Activated CD4-positive, CD25-positive, alpha-beta regulatory T cell treated with anti-CD3 and anti-CD28 coated beads, Interleukin-2, amount 50 U/mL, for 24 hours (primary cell): Measurements from ENCODE around the gene KCNJ16.

ENCODE experiments used
- ATAC-seq, 2 donors: fragments of 150-1000 bp; cut with Tn5 transposase; one replicate each; pipeline ENCODE4 v1.10.0; 2021; ENCODE audit warnings: mild to moderate bottlenecking in 1 of 2, moderate library complexity in 1 of 2

Gene KCNJ16

DNA sequence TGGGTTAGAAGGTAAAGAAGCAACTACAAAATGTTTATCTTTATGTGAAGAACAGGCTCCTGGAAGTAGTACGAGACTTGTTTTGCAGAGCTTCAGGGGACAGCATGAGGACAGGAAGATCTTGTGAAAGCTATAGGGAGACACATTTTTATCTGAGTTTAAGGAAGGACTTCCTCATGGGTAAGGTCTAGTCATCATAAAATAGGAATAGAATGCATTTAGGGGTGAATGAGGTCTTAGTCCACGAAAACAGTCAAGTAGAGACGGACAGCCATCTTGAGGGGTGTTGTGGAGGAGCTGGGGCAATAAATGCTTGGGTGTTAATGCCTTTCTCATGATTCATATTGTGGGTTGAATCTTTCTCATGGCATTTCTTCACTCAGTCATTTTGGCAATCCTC lies 24.3 kb downstream of the KCNJ16 start:
- no peak for ATAC-seq

DNA sequence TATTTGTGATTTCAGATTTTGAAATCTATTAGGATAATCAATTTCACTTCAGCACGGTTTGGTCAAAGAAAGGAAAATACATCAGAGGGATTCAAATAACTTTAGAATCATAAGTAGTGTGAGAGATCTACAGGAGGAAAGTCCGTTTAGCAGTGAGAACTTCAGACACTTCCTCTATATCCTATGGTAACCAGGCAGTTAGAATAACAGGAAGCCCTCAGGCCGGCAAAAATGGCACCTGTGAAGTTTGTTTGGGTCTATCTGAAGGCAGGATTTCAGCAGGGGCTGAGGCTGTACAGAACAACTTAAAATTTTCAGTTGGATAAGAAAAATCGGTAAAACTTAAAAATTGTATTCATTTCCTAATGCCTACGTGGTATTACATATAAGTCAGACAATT lies 24.9 kb downstream of the KCNJ16 start:
- ATAC-seq: no peak

DNA sequence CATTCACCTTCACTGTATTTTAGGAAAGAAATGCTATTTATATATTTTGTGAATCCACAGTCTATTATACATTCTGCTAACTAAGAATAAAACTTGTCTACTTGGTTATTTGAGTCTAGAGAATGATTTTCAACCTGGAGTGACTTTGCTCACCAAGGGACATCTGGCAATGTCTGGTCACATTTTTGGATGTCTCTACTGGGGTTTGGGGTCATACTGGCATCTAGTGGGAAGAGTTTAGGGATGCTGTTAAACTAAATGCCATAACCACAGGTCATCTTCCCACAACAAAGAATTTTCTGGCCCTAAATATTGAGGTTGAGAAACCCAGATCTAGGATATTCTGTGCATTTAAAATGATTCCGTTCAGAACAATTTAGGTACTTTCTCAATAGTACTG lies 26.0 kb downstream of the KCNJ16 start:
- ATAC-seq: no peak

DNA sequence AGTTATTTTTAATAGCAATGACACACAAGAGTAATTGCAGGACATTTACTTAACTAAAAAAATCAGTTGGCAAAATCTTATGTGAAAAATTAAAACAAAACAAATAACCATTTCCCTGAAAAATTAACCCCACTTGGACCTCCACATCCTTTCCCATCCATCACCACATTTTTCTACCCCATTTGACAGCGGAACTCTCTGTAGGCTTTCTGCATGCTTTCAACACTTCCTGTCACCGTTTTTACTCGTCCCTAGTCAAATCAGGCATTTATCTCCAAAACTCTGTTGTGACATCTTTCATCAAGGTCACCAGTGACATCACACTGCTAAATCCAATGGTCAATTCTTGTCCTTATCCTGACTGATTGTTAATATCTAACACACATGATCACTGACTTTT lies 27.5 kb downstream of the KCNJ16 start:
- ATAC-seq: no peak

DNA sequence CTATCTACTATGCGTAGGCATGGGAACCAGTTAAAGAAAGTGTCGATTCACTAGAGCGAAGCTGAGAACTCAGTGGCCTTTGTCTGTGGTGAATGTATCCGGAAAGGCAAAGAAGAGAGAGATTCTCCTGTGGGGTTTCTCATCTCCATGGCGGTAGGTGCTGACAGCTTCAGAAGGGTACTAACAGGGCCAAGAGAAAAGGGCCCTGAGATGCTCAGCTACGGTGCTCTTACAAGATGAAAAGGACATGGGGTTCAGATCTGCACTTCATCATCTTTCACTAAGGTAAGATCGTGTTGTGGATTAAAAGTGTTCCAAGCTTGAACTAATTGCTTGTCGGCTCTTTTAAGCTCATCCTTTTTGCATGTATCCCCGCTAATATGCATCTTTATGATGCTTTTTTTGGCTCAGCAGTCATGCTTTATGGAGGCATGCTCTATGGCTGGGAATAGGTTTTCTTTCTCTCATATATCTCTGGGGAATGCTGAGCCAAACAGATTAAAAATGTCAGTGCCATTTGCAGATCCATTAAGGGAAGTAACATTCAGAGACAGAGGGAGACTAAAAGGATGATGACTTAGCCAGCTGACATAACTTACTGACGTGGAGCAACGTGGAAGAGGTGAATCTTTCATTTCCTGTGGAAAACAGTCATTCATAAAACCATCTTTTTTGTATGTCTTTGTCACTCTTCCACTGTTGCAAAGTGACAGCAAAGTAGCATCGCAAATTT lies 29.9 kb downstream of the KCNJ16 start:
- ATAC-seq: no peak

DNA sequence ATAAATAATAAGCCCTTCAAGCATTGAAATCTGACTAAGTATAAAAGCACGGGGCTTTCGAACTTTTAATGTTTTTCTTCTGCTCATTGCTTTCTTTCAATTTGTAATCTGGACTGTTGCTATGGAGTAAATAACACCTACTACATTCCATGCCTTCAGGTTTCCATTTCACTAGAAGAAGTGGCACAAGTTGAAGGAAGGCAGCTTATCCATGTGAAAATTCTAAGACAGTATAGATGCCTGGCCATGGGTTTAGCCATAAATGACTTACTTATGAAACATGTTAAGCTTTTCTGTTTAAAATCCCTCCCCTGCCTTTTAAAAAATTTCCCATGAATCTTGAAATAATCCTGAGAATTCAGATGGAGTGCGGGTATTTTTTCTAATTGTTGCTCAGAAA lies 30.6 kb downstream of the KCNJ16 start:
- ATAC-seq: no peak

DNA sequence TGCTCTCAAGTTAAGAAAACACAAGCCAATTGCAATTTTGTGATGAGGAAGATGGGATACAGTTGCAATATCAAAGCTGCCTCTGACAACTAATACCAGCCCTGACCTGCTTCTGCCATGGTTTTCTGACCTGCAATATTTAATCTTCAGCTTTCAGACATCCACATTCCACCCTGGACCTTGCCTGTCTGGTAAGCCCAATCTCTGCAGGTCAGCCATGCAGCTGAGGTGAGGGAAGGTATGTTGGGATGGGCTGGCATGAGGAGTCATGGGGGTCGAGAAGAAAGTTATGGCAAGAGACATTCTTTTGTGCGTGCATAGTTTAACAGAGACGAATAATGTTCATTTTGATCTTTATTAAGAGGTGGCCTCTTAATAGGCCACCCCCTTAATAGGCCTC lies 31.5 kb downstream of the KCNJ16 start:
- no peak for ATAC-seq

DNA sequence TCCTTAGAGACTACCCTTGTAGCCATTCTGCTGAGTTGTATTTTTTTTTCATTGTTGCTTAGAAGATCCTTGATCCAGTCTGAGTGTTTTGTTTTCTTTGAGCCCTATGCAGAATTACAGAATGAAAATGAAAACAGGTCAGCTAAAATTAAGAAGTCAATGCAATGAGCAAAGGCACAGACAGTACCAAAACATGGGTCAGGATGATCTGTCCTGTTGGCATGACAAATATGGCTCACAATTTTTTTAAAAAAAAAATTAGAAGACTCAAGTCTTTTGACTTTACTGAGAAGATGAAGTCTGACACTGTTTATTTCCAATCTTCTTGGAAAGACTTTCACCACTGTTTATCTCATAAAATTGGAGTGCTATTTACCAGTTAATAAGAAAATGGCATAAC lies 32.4 kb downstream of the KCNJ16 start:
- ATAC-seq: no peak

DNA sequence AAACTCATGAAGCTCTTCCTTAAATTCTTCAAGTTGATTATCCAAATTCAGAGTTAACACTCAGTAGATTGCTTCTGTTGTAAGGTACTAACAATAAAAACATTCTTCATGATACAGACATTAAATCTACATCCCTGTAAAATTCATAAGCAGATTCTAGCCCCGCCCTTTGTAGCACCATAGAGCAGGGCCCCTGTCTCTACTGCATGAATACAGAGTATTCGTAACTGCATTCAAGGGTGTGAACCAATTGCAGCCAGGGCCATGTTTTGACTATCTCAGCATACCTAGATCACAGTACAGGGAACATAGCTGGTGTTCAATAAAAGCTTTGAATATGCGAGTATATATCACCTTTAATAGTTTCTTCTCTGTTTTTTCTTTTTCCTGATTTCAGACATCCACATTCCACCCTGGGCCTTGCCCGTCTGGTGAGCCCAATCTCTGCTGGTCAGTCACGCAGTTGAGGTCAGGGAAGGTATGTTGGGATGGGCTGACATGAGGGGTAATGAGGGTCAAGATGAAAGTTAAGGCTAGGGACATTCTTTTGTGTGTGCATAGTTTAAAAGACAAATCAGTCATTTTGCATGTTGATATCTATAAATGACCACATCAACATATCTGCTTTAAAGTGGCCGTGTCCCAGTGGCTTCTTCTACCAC lies 33.0 kb downstream of the KCNJ16 start:
- no peak for ATAC-seq

DNA sequence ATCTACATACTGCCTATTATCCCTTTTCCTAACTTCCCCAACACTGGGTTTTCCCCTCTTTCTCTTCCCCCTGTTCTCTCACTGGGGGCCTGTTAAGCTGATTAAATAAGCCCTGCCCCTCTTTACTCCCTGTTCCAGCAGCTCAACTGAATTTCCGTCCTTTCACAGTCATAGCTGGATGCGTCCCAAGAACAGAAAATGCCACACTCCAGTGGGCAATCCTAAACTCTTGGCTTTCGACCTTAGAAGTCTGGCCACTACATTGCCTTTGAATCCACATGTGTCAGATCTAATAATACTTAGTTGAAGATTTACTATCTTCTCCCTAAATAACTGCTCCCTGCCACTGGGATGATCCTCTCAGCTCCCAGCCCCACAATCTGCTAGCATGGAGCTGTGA lies 34.5 kb downstream of the KCNJ16 start:
- no peak for ATAC-seq

DNA sequence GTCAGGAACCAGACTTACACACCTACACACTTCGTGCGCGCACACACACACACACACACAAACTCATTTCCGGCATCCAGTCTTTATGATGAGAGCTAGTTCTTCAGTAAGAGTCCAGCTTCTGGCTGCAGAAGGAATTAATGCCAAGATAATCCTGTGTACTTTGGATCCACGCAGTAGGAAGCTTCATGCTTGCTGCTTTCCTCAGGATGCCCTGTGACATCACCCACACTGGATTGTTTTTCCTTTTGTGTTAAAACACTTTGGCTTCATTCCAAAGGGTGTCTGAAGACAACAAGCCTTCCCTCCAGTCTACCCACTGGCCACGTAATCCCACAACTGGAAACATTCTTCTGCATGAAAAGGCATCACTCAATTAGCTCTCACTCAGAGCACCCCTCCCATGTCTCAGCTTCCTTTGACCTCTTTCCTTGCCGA lies 35.4 kb downstream of the KCNJ16 start:
- no peak for ATAC-seq

DNA sequence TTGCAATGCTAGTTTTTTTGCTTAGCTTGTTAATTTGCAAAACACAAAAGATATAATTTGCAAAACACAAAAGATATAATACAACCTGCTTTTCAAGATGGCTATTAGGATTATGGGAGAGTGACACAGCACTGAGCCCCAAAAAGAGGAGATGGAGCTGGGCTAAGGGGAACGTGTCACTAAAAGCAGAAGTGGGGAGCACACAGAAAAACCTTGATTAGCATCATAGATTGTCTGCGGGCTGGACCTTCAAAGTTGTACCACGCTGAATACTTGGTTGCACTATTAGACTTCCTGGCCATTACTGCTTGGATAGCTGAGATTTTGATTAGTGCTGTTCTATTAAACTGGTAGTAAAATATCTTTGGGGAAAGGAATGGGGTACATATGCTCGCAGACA lies 36.2 kb downstream of the KCNJ16 start:
- no peak for ATAC-seq

DNA sequence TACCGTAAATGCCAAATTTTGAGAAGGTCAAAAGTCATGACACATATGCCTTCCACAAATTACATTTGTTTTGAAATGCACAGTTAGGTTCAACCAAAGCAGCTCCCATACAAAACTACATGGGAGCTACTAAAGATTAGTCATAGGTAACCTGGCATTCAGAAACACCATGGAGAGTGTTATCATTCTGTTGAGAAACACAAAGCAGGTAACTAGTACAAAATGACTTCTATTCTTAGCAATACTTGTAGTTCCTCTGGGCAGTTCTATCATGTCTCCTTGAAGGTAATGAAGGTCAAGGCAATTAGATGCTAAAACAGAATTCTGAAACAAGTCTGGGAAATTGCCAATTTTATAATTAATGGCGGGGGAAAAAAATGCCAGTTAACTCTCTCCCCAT lies 39.4 kb downstream of the KCNJ16 start:
- no peak for ATAC-seq

DNA sequence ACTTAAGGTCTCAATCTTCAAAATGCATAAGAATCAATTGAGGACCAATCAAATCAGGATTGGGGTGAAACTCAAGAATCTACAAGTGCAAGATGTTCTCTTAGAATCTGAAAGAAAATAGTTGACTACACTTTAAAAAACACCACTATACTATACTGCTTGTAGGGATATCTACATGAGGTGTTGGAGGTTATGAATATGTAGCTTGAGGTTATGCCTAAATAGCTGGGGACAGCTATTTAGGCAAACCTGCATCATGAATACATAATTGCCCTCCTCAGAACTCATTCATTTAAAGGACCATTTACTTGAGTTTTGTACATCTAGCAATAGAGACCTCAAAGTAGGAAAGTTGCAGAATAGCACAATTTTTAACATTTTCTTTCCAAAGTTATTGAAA lies 40.1 kb downstream of the KCNJ16 start:
- no peak for ATAC-seq

DNA sequence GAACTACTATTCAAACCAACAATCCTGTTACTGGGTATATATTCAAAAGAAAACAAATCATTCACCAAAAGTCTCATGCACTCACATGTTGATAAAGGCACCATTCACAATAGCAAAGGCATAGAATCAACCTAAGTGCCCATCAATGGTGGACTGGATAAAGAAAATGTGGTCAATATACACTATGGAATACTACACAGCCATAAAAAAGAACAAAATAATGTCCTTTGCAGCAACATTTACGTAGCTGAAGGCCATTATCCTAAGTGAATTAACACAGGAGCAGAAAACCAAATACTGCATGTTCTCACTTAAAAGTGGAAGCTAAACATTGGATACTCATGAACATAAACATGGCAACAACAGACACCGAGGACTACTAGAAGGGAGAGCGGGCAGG lies 41.9 kb downstream of the KCNJ16 start:
- no peak for ATAC-seq

DNA sequence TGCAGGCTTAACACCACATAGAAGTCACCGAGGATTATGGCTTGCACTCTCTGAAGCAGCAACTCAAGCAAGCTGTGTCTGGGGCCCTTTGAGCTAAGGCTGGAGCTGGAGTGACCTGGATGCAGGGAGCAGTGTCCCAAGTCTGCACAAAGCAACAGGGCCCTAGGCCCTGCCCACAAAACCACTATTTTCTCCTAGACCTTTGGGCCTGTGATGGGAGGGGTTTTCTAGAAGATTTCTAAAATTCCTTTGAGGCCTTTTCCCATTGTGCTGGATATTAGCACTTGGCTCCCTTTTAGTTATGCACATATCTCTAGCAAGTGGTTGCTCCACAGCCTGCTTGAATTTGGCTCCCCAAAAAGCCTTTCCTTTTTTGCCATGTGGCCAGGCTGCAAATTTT lies 44.5 kb downstream of the KCNJ16 start:
- ATAC-seq: no peak

DNA sequence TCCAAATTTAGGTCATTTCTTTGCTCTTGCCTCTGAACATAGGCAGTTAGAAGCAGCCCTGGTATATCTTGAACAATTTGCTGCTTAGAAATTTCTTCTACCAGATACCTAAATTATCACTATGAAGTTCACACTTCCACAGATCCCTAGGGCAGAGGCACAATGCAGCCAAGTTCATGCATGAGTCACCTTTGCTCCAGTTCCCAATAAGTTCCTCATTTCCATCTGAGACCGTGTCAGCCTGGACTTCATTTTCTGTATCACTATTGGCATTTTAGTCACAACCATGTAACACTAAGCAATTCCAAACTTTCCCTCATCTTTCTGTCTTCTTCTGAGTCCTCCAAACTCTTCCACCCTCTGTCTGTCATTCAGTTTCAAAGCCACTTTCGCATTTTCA lies 45.0 kb downstream of the KCNJ16 start:
- no peak for ATAC-seq

DNA sequence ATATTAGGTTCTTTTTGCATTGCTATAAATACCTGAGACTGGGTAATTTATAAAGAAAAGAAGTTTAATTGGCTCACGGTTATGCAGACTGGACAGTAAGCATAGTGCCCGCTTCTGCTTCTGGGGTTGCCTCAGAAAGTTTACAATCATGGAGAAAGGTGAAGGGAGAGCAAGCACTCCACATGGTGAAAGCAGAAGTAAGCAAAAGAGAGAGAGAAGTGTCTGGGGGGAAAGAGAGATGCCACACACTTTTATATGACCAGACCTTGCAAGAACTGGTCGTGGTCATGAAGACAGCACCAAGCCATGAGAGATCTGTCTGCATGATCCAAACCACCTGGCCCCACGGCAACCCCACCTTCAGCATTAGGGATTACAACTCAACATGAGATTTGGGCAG lies 45.4 kb downstream of the KCNJ16 start:
- no peak for ATAC-seq

DNA sequence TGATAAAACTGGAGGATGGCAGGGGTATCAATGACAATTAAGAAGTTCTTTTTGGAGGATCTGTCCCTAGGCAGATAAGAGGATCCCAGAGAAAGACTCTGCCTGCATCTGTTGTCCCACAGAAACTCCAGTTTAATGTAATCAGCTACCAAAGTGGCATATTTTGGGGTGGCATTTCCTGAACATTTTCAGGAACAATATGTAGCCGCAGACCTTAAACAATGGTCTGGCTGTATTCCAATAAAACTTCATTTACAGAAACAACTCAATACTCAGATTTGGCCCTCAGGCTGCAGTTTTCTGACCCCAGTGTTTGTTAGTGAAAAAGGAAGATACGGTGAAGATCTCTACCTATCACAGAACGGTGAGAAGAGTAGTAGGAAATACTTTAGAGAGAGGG lies 46.1 kb downstream of the KCNJ16 start:
- ATAC-seq: no peak

DNA sequence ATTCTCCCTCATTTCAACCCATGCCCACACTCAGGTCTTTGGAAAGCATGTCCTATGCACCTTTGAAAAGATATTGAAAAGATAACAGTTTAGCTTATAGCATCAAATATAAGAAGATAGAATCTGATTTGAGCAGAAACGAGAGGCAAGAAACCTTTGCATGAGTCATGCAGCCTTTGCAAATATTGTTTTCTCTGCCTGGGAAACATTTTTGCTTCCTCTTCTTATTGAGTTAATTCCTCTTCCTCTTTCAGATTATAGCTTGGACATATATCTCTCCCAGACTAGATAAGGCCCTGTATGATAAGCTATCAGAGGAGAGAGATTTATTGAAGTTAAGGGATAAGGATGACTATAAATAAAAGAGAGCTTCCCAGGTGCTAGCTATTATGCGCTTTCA lies 48.2 kb downstream of the KCNJ16 start:
- no peak for ATAC-seq

DNA sequence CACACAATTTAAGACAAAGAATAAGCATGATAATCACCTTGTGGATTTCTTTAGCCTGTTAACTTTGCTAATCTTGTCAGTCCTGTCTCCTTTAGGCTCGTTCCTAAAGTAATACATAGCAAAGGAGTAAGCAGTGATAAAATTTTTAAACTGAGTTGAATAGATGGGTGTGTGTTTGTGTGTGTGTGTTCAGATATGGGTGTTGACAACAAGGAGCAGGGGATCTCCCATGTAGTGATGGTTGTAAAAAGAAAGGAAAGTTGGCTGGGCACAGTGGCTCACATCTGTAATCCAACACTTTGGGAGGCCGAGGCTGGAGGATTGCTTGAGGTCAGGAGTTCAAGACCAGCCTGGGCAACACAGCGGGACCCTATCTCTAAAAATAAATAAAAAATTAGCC lies 49.7 kb downstream of the KCNJ16 start:
- ATAC-seq: no peak

DNA sequence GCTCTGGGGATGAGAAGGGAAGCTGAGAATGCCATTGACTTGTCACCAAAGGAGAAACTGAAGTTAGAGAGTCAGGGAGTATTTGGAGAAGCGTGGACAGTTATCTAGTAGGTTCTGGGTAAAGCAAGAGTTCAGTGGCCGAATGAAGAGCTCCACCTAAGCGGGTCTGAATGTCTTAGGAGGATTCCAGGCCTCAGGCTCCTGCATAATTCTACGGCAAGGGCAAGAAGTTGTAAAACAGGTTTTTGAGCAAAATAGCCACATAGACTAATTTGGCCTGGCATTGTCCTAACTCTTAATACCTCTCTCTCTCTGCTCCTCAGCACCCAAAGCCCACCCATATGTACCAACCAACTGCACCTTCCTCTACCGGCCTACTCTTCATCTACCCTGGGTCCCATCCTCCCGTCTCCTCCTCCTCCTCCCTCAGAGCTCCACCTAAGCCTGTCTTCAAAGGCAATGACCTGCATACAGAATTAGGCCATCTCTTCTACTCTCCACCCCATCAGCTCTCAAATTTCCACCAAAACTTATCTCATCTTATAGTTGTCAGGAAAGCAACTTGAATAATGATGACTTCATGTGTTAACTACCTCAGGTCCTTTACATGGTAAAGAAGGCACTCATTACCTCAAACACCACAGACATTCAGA lies 52.3 kb downstream of the KCNJ16 start:
- no peak for ATAC-seq

DNA sequence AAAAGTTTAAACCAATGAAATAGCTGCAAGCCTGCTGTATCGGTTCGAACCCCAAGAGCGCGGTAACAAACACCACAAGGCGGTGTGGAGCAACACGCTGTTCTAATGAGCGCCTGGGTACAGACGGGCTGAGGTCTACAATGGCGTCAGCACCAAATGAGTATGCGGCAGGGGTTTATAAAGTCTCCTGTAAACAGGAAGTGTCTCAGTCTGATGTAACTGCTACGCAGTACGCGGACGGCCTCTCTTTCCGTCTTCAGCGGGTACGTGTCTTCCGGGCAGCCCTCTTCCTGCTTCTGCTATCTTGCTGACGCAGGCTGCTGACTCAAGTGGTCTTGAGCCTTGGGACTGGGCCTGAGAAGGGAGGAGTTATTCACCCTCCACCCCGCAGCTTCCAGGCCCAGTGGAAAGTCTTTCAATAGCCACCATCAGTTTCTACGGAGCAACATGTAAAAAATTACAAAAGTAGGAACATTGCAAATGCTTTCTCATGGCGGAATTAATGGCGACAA lies 53.8 kb downstream of the KCNJ16 start:
- no peak for ATAC-seq

DNA sequence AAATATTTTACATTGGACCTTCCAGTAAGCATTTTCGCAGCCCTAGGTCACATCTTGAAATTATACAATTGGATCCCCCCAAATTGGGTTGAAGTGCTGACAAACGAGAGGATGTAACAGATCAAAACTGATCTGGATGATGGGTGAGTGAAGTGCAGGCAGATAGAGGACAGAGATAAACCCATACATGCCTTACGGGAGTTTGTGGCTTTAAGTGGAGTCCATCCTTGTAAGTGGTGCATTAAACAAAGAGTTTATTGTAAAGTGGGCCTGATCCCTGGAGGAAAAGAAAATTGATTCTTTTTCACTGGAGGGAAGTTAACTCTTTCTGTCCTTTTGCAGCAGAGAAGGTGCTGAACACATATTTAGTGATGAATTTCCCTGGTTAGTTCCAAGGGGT lies 55.3 kb downstream of the KCNJ16 start:
- ATAC-seq: no peak
